ENCODE data around the gene UHRF2. TPM values are rescaled to one million over a fixed set of nuclear protein-coding genes. Genes with fewer than 3 reads are reported as not detected.

Gene UHRF2
- total RNA-seq, 2 donors from 2014 or later = 15.2 TPM

- TF ChIP-seq CTCF (IDR thresholded peaks at IDR 0.05) = no peak
- H3K9me3 ChIP-seq = no peaks in the 10 kb centered on the region
- peak; percentile 64 for DNase-seq (ENCODE audit: low spot score)
- H3K27ac ChIP-seq = peak overlapping the region in 1 of 2 donors; percentile 31
- H3K4me1 ChIP-seq = no peaks in the 10 kb centered on the region
- H3K36me3 ChIP-seq = no peaks in the 10 kb centered on the region
- no peaks in the 10 kb centered on the region for H3K27me3 ChIP-seq
- H3K4me3 ChIP-seq = no peak overlapping the region
These were observed 29.3 kb upstream of the UHRF2 start for GRCh38 chr9:6383551-6384225.

GRCh38 chr9:6384732-6385131 lies 28.3 kb upstream of the UHRF2 start:
- no peak for DNase-seq (ENCODE audit: low spot score)
- Histone ChIP-seq H3K27ac (no peak overlapping the region), H3K4me3 (no peak overlapping the region), H3K36me3 (no peaks in the 10 kb centered on the region), H3K4me1 (no peaks in the 10 kb centered on the region), H3K9me3 (no peaks in the 10 kb centered on the region), H3K27me3 (no peaks in the 10 kb centered on the region)
- TF ChIP-seq CTCF (IDR thresholded peaks at IDR 0.05) = no peak

DNA sequence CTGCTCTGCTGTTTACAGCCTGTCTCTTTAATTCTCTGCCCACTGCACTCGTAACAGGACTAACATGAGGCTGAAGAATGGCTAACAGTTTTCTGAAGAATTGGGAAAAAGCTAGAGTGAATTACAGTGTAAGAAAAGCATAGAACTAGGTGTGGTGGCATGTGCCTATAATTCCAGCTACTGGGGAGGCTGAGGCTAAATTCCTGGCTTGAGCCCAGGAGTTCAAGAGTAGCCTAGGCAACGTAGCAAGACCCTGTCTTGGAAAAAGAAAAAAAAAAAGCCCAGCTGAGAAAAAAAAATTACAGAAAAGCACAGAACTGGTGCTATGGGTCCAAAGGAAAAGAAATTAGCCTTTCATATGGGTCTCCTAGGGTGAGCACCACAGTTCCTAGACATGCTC lies 13.9 kb upstream of the UHRF2 start:
- Histone ChIP-seq H3K9me3 (no peaks in the 10 kb centered on the region), H3K4me3 (no peak overlapping the region), H3K36me3 (no peaks in the 10 kb centered on the region), H3K4me1 (no peaks in the 10 kb centered on the region), H3K27ac (no peak overlapping the region), H3K27me3 (no peaks in the 10 kb centered on the region)
- DNase-seq (ENCODE audit: low spot score) = no peak
- no peak for TF ChIP-seq CTCF (IDR thresholded peaks at IDR 0.05)

DNA sequence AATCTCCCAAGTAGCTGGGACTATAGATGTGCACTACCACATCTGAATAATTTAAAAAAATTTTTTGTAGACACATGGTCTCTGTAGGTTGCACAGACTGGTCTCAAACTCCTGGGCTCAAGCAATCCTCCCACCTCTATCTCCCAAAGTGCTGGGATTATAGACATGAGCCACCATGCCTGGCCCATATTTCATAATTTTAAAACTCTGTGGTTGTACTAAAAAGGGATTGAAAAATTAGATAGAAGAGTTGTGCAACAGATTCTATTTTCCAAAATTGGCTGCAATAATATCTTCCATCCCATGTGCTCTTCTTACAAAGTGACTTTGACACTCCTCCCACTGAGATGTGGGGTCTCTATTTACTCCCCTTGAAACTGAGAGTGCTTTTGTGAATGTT lies 7.6 kb upstream of the UHRF2 start:
- Histone ChIP-seq H3K9me3 (no peaks in the 10 kb centered on the region), H3K4me1 (no peaks in the 10 kb centered on the region), H3K27ac (no peak overlapping the region), H3K4me3 (no peak overlapping the region), H3K27me3 (no peaks in the 10 kb centered on the region), H3K36me3 (no peaks in the 10 kb centered on the region)
- no peak for TF ChIP-seq CTCF (IDR thresholded peaks at IDR 0.05)
- DNase-seq (ENCODE audit: low spot score) = no peak

DNA sequence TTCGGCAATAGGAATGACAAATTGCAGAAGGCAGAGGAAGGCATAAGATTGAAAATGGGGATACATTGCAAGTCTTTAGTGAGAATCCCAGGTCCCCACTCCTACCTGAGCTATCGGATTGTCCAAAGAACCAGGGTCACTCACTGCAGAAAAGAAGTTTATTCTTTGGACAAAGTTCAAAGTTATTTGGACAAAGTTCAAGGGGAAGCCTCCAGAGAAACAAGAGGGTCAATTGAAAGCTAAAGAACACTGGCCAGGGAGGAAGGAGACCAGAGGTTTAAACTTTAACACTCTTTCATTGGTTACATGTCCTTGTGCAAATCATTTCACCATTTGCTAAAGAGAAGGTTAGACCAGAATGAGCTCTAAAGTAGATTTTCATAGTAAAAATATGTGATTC lies 5.2 kb upstream of the UHRF2 start:
- Histone ChIP-seq H3K9me3 (no peaks in the 10 kb centered on the region), H3K36me3 (no peaks in the 10 kb centered on the region), H3K4me3 (no peak overlapping the region), H3K4me1 (peaks cover 0 to 7% of the 10 kb centered on the region in 2 donors), H3K27me3 (no peaks in the 10 kb centered on the region), H3K27ac (no peak overlapping the region)
- TF ChIP-seq CTCF (IDR thresholded peaks at IDR 0.05) = no peak
- no peak for DNase-seq (ENCODE audit: low spot score)

- H3K4me1 ChIP-seq = peaks cover 0 to 7% of the 10 kb centered on the region in 2 donors
- H3K27me3 ChIP-seq = no peaks in the 10 kb centered on the region
- no peaks in the 10 kb centered on the region for H3K36me3 ChIP-seq
- no peak overlapping the region for H3K4me3 ChIP-seq
- H3K9me3 ChIP-seq = no peaks in the 10 kb centered on the region
- no peak overlapping the region for H3K27ac ChIP-seq
- TF ChIP-seq CTCF (IDR thresholded peaks at IDR 0.05) = no peak
- DNase-seq (ENCODE audit: low spot score) = no peak
These were observed 4.7 kb upstream of the UHRF2 start for GRCh38 chr9:6408320-6408719.

Measured in right atrium auricular region (tissue), 2 donors.